Measurements from ENCODE around the gene EPHB1.

The EPHB1 gene

DNA sequence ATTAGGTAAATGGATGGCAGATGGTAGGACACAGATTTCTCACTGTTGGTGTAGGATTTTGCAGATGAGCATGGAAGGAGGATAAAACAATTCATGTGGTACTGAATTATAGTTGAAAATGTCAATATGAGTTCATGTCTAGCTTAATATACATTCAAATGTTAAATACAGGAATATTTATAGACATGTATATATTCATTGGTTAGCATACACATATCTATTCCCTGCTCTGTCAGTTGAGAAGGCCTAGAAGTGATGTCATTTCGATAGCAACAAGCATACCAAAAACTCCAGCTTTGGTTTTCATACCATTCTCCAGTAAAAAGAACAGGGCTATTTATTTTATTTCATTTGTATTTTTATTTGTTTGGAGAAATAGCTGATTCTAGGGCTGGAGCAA, 497.1 kb downstream of the EPHB1 start:
- DNase-seq: no peak

DNA sequence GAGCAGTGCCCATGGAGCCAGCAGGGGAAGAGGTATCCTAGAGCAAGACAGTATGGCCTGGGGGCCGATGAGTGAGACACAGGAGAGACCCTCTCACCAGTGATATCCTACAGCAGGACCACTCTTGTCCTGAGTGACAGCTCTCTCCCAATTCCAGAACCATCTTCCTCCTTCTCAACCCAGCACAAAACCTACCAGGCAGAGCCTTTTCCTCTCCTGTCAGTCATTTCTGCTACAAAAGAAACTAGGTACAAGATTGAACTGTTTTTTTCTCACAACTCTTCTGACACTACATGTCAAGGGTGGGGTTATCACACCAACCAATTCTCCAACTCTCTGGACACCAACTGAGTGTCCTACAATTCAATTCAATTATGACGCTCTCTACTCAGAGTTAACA, 506.6 kb downstream of the EPHB1 start:
- DNase-seq: no peak

DNA sequence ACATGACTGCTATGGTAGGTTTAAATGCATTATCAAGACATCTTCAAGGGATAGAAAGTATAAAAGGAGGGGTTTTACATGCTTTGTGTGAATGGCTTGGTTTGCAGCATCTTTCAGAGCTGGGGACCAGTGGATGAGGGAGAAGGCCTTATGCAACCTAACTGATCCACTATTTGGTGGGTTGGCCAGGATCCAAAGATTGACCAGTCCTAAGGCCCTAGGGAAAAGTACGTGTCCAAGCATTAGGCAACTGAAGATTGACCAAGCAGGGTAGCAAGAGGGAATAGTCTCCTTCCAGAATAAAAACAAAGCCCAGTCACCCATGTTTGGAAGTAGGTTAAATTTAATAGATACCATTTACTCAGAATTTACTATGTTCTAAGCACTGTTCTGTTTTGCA, 509.3 kb downstream of the EPHB1 start:
- no peak for DNase-seq
